HG03159 (cell line): ENCODE results near the gene MTHFD1.

Experiments used
- ATAC-seq: cut with Tn5 transposase; IDR thresholded peaks from one replicate; pipeline ENCODE4 v1.9.1; 2021; ENCODE audit warnings: mild to moderate bottlenecking, moderate library complexity; ENCODE audit not compliant: unreplicated experiment

Gene MTHFD1

DNA sequence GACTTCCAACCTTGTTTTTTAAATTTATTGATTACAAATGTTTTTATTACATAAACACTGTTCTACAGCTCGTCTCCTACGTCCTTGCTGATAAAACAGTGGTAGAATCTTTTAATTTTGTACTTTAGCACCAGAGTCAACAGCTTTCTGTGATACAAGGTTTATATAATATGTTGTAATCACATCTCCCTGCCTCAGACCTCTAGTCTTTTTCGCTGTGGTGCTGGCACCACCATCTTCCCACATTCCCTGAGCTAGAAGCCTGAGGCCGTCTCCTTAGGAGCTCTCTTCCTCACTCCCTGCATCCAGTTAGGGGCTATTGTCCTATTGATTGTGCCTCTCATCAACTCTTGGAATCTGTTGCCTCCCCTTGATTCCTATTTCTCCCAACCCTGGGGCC, 17.1 kb downstream of the MTHFD1 start:
- no peak for ATAC-seq

- no peak for ATAC-seq
Measured at GRCh38 chr14:64407329-64407728, 19.2 kb downstream of the MTHFD1 start.

GRCh38 chr14:64409126-64409920, 21.2 kb downstream of the MTHFD1 start:
- ATAC-seq, result no peak

GRCh38 chr14:64410084-64410774, 22.1 kb downstream of the MTHFD1 start:
- no peak for ATAC-seq

GRCh38 chr14:64411001-64411400, 22.8 kb downstream of the MTHFD1 start:
- no peak for ATAC-seq

- no peak for ATAC-seq
Measured at GRCh38 chr14:64412237-64412636, 24.1 kb downstream of the MTHFD1 start.

DNA sequence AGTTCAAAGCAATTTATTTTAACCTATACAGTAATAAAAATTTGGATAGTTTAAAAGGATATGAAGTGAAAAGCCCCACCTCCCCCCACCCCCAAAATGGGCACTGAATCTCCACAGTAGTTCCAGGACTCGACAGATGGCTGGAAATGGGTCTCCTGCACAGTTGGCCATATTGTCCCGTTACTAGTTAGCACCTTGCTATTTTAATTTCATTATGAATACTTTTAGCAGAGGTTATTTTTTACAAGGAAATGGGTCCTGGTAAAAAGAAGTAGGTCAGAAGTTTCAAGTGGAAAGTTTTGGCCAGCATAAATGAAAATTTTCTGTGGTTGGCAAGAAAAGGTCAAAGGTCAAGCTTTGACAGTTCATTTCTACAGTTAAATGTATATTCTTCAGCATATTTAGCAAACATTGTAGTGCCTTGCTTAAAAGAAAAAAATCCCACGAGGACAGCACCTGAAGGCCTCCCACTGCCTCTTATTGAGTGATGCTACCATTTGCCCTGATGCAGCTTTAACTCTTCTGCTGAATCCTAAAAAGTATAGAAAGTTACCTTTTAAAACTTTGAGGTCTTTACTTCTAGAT, 28.3 kb downstream of the MTHFD1 start:
- no peak for ATAC-seq

GRCh38 chr14:64417055-64417770, 29.1 kb downstream of the MTHFD1 start:
- no peak for ATAC-seq

GRCh38 chr14:64417771-64418125, 29.6 kb downstream of the MTHFD1 start:
- no peak for ATAC-seq

- ATAC-seq, result no peak
Measured at GRCh38 chr14:64419003-64419402, 30.9 kb downstream of the MTHFD1 start.

GRCh38 chr14:64421166-64421565, 33.0 kb downstream of the MTHFD1 start:
- no peak for ATAC-seq

- ATAC-seq, result no peak
Measured at GRCh38 chr14:64422005-64422404, 33.9 kb downstream of the MTHFD1 start.

- no peak for ATAC-seq
Measured at GRCh38 chr14:64422756-64423155, 34.6 kb downstream of the MTHFD1 start.

GRCh38 chr14:64423987-64424386, 35.8 kb downstream of the MTHFD1 start:
- ATAC-seq, result no peak

GRCh38 chr14:64434528-64434927, 46.4 kb downstream of the MTHFD1 start:
- no peak for ATAC-seq

DNA sequence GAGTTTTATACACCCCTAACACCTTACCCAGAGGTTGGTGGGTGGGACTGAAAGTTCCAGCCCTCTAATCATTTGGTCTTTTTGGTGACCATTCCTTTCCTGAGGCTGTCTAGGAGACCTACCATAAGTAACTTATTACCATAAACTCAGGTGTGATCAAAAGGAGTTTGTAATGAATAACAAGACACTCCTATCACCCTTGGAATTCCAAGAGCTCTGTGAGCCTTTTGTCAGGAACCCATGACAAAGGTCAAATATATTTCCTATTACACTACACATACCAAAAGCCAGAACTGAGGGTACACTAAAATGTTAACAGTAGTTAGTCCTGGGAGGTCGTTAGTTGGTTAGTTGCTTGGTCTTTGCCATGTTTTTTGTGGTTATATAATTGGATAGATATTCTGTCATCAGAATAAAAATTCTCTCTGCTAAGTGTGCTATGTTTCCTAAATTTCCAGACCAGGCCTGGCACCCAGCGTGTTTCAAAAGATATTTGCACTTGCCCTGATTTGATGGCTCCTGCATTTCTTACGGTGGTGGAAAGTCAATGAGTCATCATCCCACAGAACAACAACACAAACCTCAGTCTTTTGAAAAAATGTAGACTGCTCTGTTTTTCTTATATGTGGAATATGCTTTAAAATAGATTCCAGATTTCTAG, 50.2 kb downstream of the MTHFD1 start:
- no peak for ATAC-seq

- no peak for ATAC-seq
Measured at GRCh38 chr14:64439141-64439540, 51.0 kb downstream of the MTHFD1 start.

DNA sequence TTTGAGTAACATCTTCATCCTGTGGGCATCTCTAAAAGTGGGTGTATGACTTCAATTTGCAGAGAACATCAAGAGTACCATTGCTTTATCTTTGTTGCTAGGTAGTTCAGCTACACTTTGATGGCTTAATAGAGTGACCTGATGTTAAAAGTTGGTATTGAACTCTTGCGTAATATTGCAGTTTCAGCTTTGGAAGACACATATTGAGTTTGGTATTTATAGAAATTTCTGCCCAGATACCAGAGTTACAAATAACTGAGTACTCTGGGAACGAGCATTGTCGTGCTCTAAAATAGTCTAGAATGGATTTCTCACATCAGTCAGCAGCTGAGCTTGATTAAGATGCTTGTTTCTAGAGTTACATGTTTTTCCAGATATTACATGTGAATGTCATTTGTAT, 52.3 kb downstream of the MTHFD1 start:
- ATAC-seq, result no peak

- no peak for ATAC-seq
Measured at GRCh38 chr14:64442300-64442988, 54.3 kb downstream of the MTHFD1 start.

DNA sequence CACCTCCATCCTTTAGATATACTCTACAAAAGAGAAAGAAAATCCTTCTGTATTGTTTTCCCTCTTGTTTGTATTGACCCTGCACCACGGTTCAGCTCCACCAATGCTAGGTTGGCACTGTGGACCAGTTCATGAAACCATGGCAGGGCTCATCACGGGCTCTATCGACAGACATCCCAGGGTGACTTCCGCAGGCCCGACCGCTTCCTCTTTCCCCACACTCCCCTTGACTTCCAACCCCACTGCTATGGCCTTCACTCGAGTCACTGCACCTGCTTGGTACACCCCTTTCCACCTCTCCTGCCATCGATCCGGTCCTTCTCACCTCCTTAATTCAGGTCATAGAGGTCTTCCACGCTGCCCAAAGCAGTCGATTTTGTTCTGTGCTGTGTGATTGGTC, 56.0 kb downstream of the MTHFD1 start:
- no peak for ATAC-seq
